ENCODE data around the gene SLC10A6. TPM values are rescaled to one million over a fixed set of nuclear protein-coding genes. Genes with fewer than 3 reads are reported as not detected.

Gene SLC10A6
- polyA plus RNA-seq, 5 donors: 0.23 to 0.76 (median 0.31) TPM

DNA sequence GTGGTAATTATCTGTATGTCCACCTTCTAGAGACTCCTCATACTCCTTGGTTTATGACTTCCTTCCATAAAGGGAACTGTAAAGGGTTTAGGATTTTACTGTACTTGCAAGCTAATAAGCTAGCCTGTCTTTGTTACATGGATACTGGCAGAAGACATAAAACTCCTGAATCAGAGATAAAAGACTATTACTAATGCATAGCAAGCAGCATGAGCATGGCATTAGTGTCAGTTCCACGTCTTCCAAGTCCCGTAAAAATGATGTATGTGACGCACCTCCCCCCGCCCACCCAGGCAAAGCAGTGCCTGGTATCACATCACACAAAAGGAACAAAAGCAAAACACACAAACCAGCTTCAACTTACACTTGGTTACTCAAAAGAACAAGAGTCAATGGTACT, 71.0 kb downstream of the SLC10A6 start:
- DNase-seq: no peak

DNA sequence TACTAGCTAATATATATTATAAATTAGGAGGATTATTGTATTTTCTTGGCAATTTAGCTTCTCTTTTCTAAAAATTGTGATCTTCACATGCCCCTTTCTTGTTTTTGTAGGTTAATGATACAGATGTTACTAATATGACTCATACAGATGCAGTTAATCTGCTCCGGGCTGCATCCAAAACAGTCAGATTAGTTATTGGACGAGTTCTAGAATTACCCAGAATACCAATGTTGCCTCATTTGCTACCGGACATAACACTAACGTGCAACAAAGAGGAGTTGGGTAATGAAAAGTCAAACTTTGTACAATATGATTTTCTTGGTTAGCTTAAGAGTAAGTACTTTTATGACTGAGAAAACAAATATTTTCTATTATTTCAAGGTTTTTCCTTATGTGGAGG, 74.1 kb downstream of the SLC10A6 start:
- DNase-seq: no peak

Other genes starting within 250 kb of the SLC10A6 start
- 10 to 100 TPM; 10.3 to 11.7 (median 10.9) TPM for gene C4orf36, start 43.0 kb upstream of the SLC10A6 start, polyA plus RNA-seq (ENCODE audit: insufficient read depth in 1 of 5, insufficient read length in 5 of 5, low replicate concordance in 1 of 5)
- gene AFF1, start 85.6 kb upstream of the SLC10A6 start, polyA plus RNA-seq (ENCODE audit: insufficient read depth in 1 of 5, insufficient read length in 5 of 5, low replicate concordance in 1 of 5): 10 to 100 TPM; 30.9 to 47.9 (median 45.1) TPM